ENCODE measurements around the gene AMPD2.

DNA sequence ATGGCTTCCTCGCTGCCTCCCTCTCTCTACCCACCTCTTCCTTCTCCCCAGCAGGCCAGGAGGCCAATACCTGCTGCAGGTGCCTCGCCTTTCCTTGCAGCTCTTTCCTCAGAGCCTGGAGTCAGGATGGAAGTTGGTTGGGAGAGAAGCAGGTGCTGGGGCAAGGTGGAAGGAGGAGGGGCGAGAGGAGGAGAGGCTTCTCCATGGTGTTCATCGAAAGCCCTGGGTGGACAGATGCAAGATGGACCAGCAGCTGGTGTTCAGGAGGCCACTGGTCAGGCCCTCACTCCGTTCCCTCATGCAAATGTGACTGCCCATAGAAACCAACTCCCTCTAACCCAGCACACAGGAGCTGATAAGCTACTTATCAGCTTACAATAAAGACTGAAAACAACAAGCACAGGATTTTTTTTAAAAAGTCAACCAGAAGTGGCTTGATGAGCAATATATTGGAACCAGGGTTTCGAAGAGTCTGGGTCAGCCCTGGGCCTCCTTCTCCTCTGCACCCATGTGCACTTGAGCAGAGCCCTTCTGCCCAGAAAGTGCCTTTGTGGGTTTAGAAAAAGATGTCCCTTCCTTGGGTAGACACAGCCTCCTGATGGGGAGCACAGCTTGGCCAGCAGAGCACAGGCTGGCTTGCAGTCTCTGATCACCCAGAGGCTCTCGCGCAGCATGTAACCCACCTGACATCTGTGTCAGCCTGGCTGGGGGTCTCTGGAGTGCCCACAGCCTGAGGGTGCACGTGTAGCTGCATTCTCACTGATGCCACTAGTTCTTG is 19.6 kb downstream of the AMPD2 start:
- TF ChIP-seq EZH2 (IDR thresholded peaks at IDR 0.05; ENCODE audit: insufficient read depth, poor library complexity, severe bottlenecking) (no peak), EZH2phosphoT487 (IDR thresholded peaks at IDR 0.05; ENCODE audit: insufficient read depth, low read depth) (no peak)
